GM12878 (cell line): ENCODE data around the gene KCNQ1. TPM values are rescaled to one million over a fixed set of nuclear protein-coding genes. Genes with fewer than 3 reads are reported as not detected.

Experiments used
- ATAC-seq: fragments of 200-7000 bp; cut with Tn5 transposase; 3 replicates; pipeline ENCODE4 v1.9.1; 2020; ENCODE audit warnings: mild to moderate bottlenecking, moderate library complexity
- BruUV-seq: library from RNA; stranded (reverse); fragments of 400-500 nt; replicated peaks from 2 replicates; lab custom pipeline; 2021; lab: Mats Ljungman, UMichigan
- CTCF ChIA-PET: fragments of 300-600 bp; sonication (Branson Sonifier 250); formaldehyde crosslinking; extraction: SDS; loops from one replicate; lab custom pipeline; 2021; ENCODE audit warnings: inconsistent platforms; lab: Yijun Ruan, JAX
- POLR2A ChIA-PET: fragments of 350-600 bp; formaldehyde crosslinking; extraction: SDS; loops from one replicate; lab custom pipeline; 2021; ENCODE audit warnings: inconsistent platforms; lab: Charles Lee
- RAD21 ChIA-PET: fragments of 300-600 bp; sonication (Branson Sonifier 250); formaldehyde crosslinking; loops from one replicate; lab custom pipeline; 2023; ENCODE audit warnings: antibody characterized with exemption; ENCODE audit not compliant: unreplicated experiment; lab: Charles Lee
- SMC1A ChIA-PET: fragments of 300-600 bp; sonication (Branson Sonifier 250); formaldehyde crosslinking; loops from one replicate; lab custom pipeline; 2023; ENCODE audit not compliant: unreplicated experiment, uncharacterized antibody; lab: Charles Lee
- DNase-seq: peaks from one replicate; pipeline ENCODE4 v3.0.0-alpha.2; 2011; ENCODE audit warnings: low read depth, low spot score
- FAIRE-seq: peaks from 3 replicates; lab custom pipeline; 2011; peaks lifted over from hg19 to GRCh38; lab: Jason Lieb, UNC
- H2AFZ ChIP-seq: 2 replicates; pipeline ENCODE4 v1.6.0; 2011; ENCODE audit warnings: low read depth, low read length, control low read depth; ENCODE audit not compliant: control insufficient read depth
- H3K27ac ChIP-seq: 2 replicates; pipeline ENCODE4 v1.5.1; 2011; ENCODE audit warnings: control low read depth; ENCODE audit not compliant: control insufficient read depth, insufficient read depth
- H3K27me3 ChIP-seq, 2 experiments: replicated peaks in 1 of 2; 2 replicates each; pipeline versions ENCODE4 v1.6.0 to v1.6.1; 2011; ENCODE audit warnings: low read length in 1 of 2; ENCODE audit not compliant: control insufficient read depth in 2 of 2, insufficient read depth in 2 of 2
- H3K36me3 ChIP-seq, 2 experiments: 2 replicates each; pipeline ENCODE4 v1.5.1; 2011; ENCODE audit warnings: low read length in 1 of 2; ENCODE audit not compliant: control insufficient read depth in 2 of 2, insufficient read depth in 2 of 2
- H3K4me1 ChIP-seq: 2 replicates; pipeline ENCODE4 v1.6.1; 2011; ENCODE audit warnings: mild to moderate bottlenecking, low read length, moderate library complexity, mixed read lengths; ENCODE audit not compliant: control insufficient read depth, insufficient read depth
- H3K4me2 ChIP-seq: 2 replicates; pipeline ENCODE4 v1.6.0; 2011; ENCODE audit warnings: control low read depth; ENCODE audit not compliant: control insufficient read depth, insufficient read depth
- H3K4me3 ChIP-seq: fragments of 200-600 bp; sonication (generic); 2 replicates; pipeline ENCODE4 v1.5.1; 2016
- H3K79me2 ChIP-seq: 2 replicates; pipeline ENCODE4 v1.6.0; 2011; ENCODE audit warnings: low read length; ENCODE audit not compliant: control insufficient read depth, insufficient read depth
- H3K9ac ChIP-seq: 2 replicates; pipeline ENCODE4 v1.8.0; 2011; ENCODE audit warnings: low read length, control low read depth, mixed read lengths; ENCODE audit not compliant: control insufficient read depth, insufficient read depth
- H3K9me3 ChIP-seq: replicated peaks from 3 replicates; pipeline ENCODE4 v1.5.1; 2011; ENCODE audit warnings: mild to moderate bottlenecking, low read length; ENCODE audit not compliant: control insufficient read depth, insufficient read depth
- H4K20me1 ChIP-seq: 2 replicates; pipeline ENCODE4 v1.6.0; 2011; ENCODE audit not compliant: control insufficient read depth, insufficient read depth
- BCL11A ChIP-seq: IDR thresholded peaks from 2 replicates; pipeline ENCODE4 v1.6.1; 2011; ENCODE audit warnings: low read depth, low read length
- BCLAF1 ChIP-seq: fragments of 450-650 bp; IDR thresholded peaks from 2 replicates; pipeline ENCODE4 v1.6.1; 2017; ENCODE audit warnings: antibody characterized with exemption, mild to moderate bottlenecking, moderate library complexity
- BHLHE40 ChIP-seq, 2 experiments: fragments of 450-650 bp in 1 of 2; IDR thresholded peaks; 2 replicates each; pipeline ENCODE4 v1.6.1; 2011 to 2017; ENCODE audit warnings: low read depth in 2 of 2, borderline replicate concordance in 1 of 2, improper control_type of control experiment in 1 of 2, low read length in 1 of 2, mild to moderate bottlenecking in 1 of 2
- CBX5 ChIP-seq: sonication (generic); IDR thresholded peaks from 2 replicates; pipeline ENCODE4 v1.6.1; 2016; ENCODE audit warnings: low read depth, moderate library complexity, mild to moderate bottlenecking, inconsistent platforms
- IKZF2 ChIP-seq, 2 experiments: fragments of 450-650 bp; IDR thresholded peaks; 2 replicates each; pipeline ENCODE4 v1.6.1; 2017; ENCODE audit warnings: mild to moderate bottlenecking in 2 of 2, moderate library complexity in 2 of 2
- MEF2A ChIP-seq: IDR thresholded peaks from 2 replicates; pipeline ENCODE4 v1.6.1; 2011; ENCODE audit warnings: low read depth, mild to moderate bottlenecking, low read length, moderate library complexity; ENCODE audit not compliant: insufficient read depth
- NR2C2 ChIP-seq: IDR thresholded peaks from 2 replicates; pipeline ENCODE4 v1.6.1; 2011; ENCODE audit warnings: borderline replicate concordance, low read depth; ENCODE audit not compliant: control insufficient read depth, insufficient read length
- PAX8 ChIP-seq: fragments of 450-650 bp; IDR thresholded peaks from 2 replicates; pipeline ENCODE4 v1.6.1; 2017; ENCODE audit warnings: mild to moderate bottlenecking, moderate library complexity
- RAD51 ChIP-seq: fragments of 450-650 bp; IDR thresholded peaks from 2 replicates; pipeline ENCODE4 v1.6.1; 2016; ENCODE audit warnings: moderate library complexity, mild to moderate bottlenecking, inconsistent platforms
- RUNX3 ChIP-seq: IDR thresholded peaks from 2 replicates; pipeline ENCODE4 v1.6.1; 2012; ENCODE audit warnings: low read length, inconsistent platforms
- SREBF1 ChIP-seq: IDR thresholded peaks from 2 replicates; pipeline ENCODE4 v1.6.1; 2012; ENCODE audit warnings: mild to moderate bottlenecking, low read length
- SRF ChIP-seq, 2 experiments: IDR thresholded peaks; 2 replicates each; pipeline ENCODE4 v1.6.1; 2011; ENCODE audit warnings: low read depth in 2 of 2, low read length in 2 of 2, mild to moderate bottlenecking in 1 of 2, moderate library complexity in 1 of 2
- TBL1XR1 ChIP-seq: IDR thresholded peaks from 2 replicates; pipeline ENCODE4 v1.6.1; 2012; ENCODE audit warnings: low read depth, low read length, improper control_type of control experiment
- WGBS: methylation state at CpG from one replicate; pipeline ENCODE4 v1.1.6; 2016; ENCODE audit warnings: low lambda C conversion rate; ENCODE audit not compliant: insufficient replicate concordance, insufficient coverage; ENCODE audit errors: missing lambda C conversion rate; 5-methylcytosine and 5-hydroxymethylcytosine counted together
- in situ Hi-C: fragments of 300-500 bp; cut with MboI; formaldehyde crosslinking; loops from 9 replicates; pipeline ENCODE4 v1.14.3; 2018; ENCODE audit warnings: mixed read lengths
- intact Hi-C: fragments of 100-400 bp; cut with micrococcal nuclease; formaldehyde crosslinking; loops from one replicate; pipeline ENCODE4 v1.14.2; 2022; ENCODE audit not compliant: unreplicated experiment
- polyA plus RNA-seq, 11 experiments: library from polyadenylated mRNA; depleted of rRNA in 4 of 11; unstranded in 6 of 11; stranded (reverse) in 5 of 11; fragments of >200 nt; fragmentation: Nextera tagmentation in 4 of 11; fragmentation: Illumina TruSeq in 1 of 11; extraction: Ambion mirVana in 4 of 11; extraction: Trizol in 1 of 11; gene quantifications; 1 replicate in 1 of 11; 2 replicates in 10 of 11; pipeline versions ENCODE4 v1.2.1 to v1.2.3, GENCODE V29; 2011 to 2016; ENCODE audit warnings: inconsistent platforms in 2 of 11, missing spikeins in 2 of 11, low read depth in 1 of 11
- total RNA-seq, 4 experiments: library from RNA; depleted of rRNA in 3 of 4; stranded (reverse); fragments of >200 nt in 3 of 4; fragmentation: Illumina TruSeq in 1 of 4; extraction: Trizol in 1 of 4; gene quantifications; 2 replicates each; pipeline versions ENCODE4 v1.2.1 to v1.2.3, GENCODE V29; 2013 to 2021

Gene KCNQ1
- total and polyA plus RNA-seq, 10 of the 15 experiments (the other 5 are each of a cell fraction or from before 2014, with no cell fraction given), result 0.03 to 0.15 (median 0.12) TPM; not detected in 7

GRCh38 chr11:2655016-2655719 is 210.4 kb downstream of the KCNQ1 start (continued):
- no peak for TF ChIP-seq SRF (IDR thresholded peaks at IDR 0.05; ENCODE audit: low read depth in 2 of 2, low read length in 2 of 2)
- no peak for TF ChIP-seq NR2C2

GRCh38 chr11:2655834-2656622 is 211.2 kb downstream of the KCNQ1 start:
- H3K27ac ChIP-seq, result no peak overlapping the region
- TF ChIP-seq BHLHE40 (IDR thresholded peaks at IDR 0.05; ENCODE audit: borderline replicate concordance in 1 of 2, low read depth in 2 of 2, low read length in 1 of 2) (no peak), SREBF1 (no peak), IKZF2 (IDR thresholded peaks at IDR 0.05) (no peak), CBX5 (no peak), TBL1XR1 (no peak), BCL11A (no peak), PAX8 (no peak), MEF2A (no peak), RAD51 (no peak), BCLAF1 (no peak), RUNX3 (no peak)
- FAIRE-seq, result no peak
- ChIA-PET POLR2A (no interaction called here), RAD21 (no interaction called here), SMC1A (no interaction called here), CTCF (no interaction called here)
- H2AFZ ChIP-seq, result no peak overlapping the region
- in situ Hi-C loops, result no loop called here
- H3K36me3 ChIP-seq, result no peaks in the 10 kb centered on the region
- peaks cover 6% of the 10 kb centered on the region; the same call in 2 of the 3 replicates for H3K9me3 ChIP-seq
- ATAC-seq, result no peak
- H4K20me1 ChIP-seq, result no peaks in the 10 kb centered on the region
- DNase-seq, result no peak
- H3K4me1 ChIP-seq, result no peaks in the 10 kb centered on the region
- H3K4me2 ChIP-seq, result no peak overlapping the region
- no peak overlapping the region for H3K9ac ChIP-seq
- BruUV-seq, result TSS peak; percentile 21
- no peak overlapping the region for H3K4me3 ChIP-seq
- H3K27me3 ChIP-seq, result no peaks in the 10 kb centered on the region
- intact Hi-C loops, result no loop called here
- no peaks in the 10 kb centered on the region for H3K79me2 ChIP-seq
- 39% methylated on average over 6 of the region's 6 CpGs for WGBS
